Thoracic aorta (tissue), 2 donors: ENCODE measurements around the gene MPST. TPM values are rescaled to one million over a fixed set of nuclear protein-coding genes. Genes with fewer than 3 reads are reported as not detected.

Experiments used
- ATAC-seq: fragments of 150-250 bp; one replicate; pipeline ENCODE4 v1.8.0; 2017; ENCODE audit warnings: low read depth; ENCODE audit not compliant: insufficient number of reproducible peaks, low FRiP score
- DNase-seq: peaks from one replicate; pipeline ENCODE4 v3.0.0-alpha.2; 2020; ENCODE audit warnings: low spot score
- H3K27ac ChIP-seq, 2 donors: fragments of 200-600 bp; sonication (generic); 1 replicate in 1 of 2; 2 replicates in 1 of 2; pipeline ENCODE4 v1.5.1; 2016; ENCODE audit warnings: mild to moderate bottlenecking in 2 of 2, moderate library complexity in 2 of 2
- H3K27me3 ChIP-seq: fragments of 200-600 bp; sonication (generic); replicated peaks from 2 replicates; pipeline ENCODE4 v1.6.0; 2016; ENCODE audit warnings: mild to moderate bottlenecking; ENCODE audit not compliant: insufficient read depth
- H3K36me3 ChIP-seq: fragments of 200-600 bp; sonication (generic); one replicate; pipeline ENCODE4 v1.5.1; 2016
- H3K4me1 ChIP-seq, 2 donors: fragments of 200-600 bp; sonication (generic); 1 replicate in 1 of 2; 2 replicates in 1 of 2; pipeline versions ENCODE4 v1.5.1 to v1.6.0; 2016; ENCODE audit warnings: low read depth in 2 of 2, mild to moderate bottlenecking in 1 of 2; ENCODE audit not compliant: control insufficient read depth in 1 of 2
- H3K4me3 ChIP-seq: fragments of 200-600 bp; sonication (generic); 2 replicates; pipeline ENCODE4 v1.5.1; 2016; ENCODE audit warnings: mild to moderate bottlenecking
- H3K9me3 ChIP-seq: fragments of 200-600 bp; sonication (generic); 2 replicates; pipeline ENCODE4 v1.5.1; 2016
- CTCF ChIP-seq: fragments of 200-600 bp; sonication (generic); IDR thresholded peaks from one replicate; pipeline ENCODE4 v1.5.1; 2019; ENCODE audit warnings: antibody characterized with exemption
- total RNA-seq, 2 donors: library from RNA; depleted of rRNA; stranded (reverse); fragments of >200 nt; gene quantifications; one replicate each; pipeline versions ENCODE4 v1.1.0 to v1.2.3, GENCODE V29; 2016

Gene MPST
- total RNA-seq, 2 donors from 2014 or later: 70.1 to 108 TPM

GRCh38 chr22:37014415-37014806, 5.1 kb upstream of the MPST start:
- Histone ChIP-seq H3K27me3 (no peaks in the 10 kb centered on the region), H3K9me3 (no peaks in the 10 kb centered on the region), H3K4me3 (no peak overlapping the region), H3K27ac (no peak overlapping the region), H3K36me3 (no peaks in the 10 kb centered on the region), H3K4me1 (peaks cover 16% of the 10 kb centered on the region in 2 donors)
- no peak for TF ChIP-seq CTCF
- ATAC-seq: no peak
- DNase-seq: no peak

- Histone ChIP-seq H3K27ac (no peak overlapping the region), H3K4me3 (no peak overlapping the region), H3K9me3 (no peaks in the 10 kb centered on the region), H3K36me3 (no peaks in the 10 kb centered on the region), H3K4me1 (peaks cover 16% of the 10 kb centered on the region in 2 donors), H3K27me3 (no peaks in the 10 kb centered on the region)
- ATAC-seq (no peak), DNase-seq (no peak)
- TF ChIP-seq CTCF: no peak
Measured at GRCh38 chr22:37014835-37015586, 4.5 kb upstream of the MPST start.

GRCh38 chr22:37015587-37015878, 4.0 kb upstream of the MPST start:
- no peaks in the 10 kb centered on the region for H3K9me3 ChIP-seq
- no peak for DNase-seq
- no peaks in the 10 kb centered on the region for H3K36me3 ChIP-seq
- no peak overlapping the region for H3K4me3 ChIP-seq
- ATAC-seq: no peak
- no peak for TF ChIP-seq CTCF
- H3K4me1 ChIP-seq: peaks cover 19 to 20% of the 10 kb centered on the region in 2 donors
- no peaks in the 10 kb centered on the region for H3K27me3 ChIP-seq
- no peak overlapping the region for H3K27ac ChIP-seq

GRCh38 chr22:37016134-37016910, 3.2 kb upstream of the MPST start:
- no peak overlapping the region for H3K27ac ChIP-seq
- ATAC-seq (no peak), DNase-seq (no peak)
- H3K9me3 ChIP-seq: no peaks in the 10 kb centered on the region
- no peaks in the 10 kb centered on the region for H3K36me3 ChIP-seq
- H3K4me3 ChIP-seq: no peak overlapping the region
- TF ChIP-seq CTCF: no peak
- H3K4me1 ChIP-seq: peaks cover 26 to 27% of the 10 kb centered on the region in 2 donors
- no peaks in the 10 kb centered on the region for H3K27me3 ChIP-seq

GRCh38 chr22:37017356-37017755, 2.2 kb upstream of the MPST start:
- H3K36me3 ChIP-seq: no peaks in the 10 kb centered on the region
- H3K4me1 ChIP-seq: peaks cover 26 to 37% of the 10 kb centered on the region in 2 donors
- no peak for DNase-seq

More at GRCh38 chr22:37017356-37017755, 2.2 kb upstream of the MPST start:
- TF ChIP-seq CTCF: no peak
- no peak overlapping the region for H3K4me3 ChIP-seq
- ATAC-seq: no peak
- H3K9me3 ChIP-seq: no peaks in the 10 kb centered on the region
- H3K27me3 ChIP-seq: no peaks in the 10 kb centered on the region
- H3K27ac ChIP-seq: no peak overlapping the region
